Caco-2 (cell line): ENCODE measurements around the gene TREH. TPM values are rescaled to one million over a fixed set of nuclear protein-coding genes. Genes with fewer than 3 reads are reported as not detected.
A peak's percentile ranks its signal among the peaks of the same experiment; 100 is the strongest.
"Not testable (repeated sequence)": the region's sequence is repeated elsewhere in the genome, so short reads cannot be mapped to it uniquely, and the experiment has no call there.

ENCODE experiments used
- BruUV-seq: library from RNA; stranded (reverse); fragments of 400-500 nt; replicated peaks from 2 replicates; lab custom pipeline; 2021; lab: Mats Ljungman, UMichigan
- CTCF ChIA-PET: fragments of 300-600 bp; sonication (Branson Sonifier 250); formaldehyde crosslinking; loops from one replicate; lab custom pipeline; 2022; ENCODE audit warnings: antibody characterized with exemption; lab: Charles Lee
- POLR2A ChIA-PET: fragments of 300-600 bp; sonication (Branson Sonifier 250); formaldehyde crosslinking; loops from one replicate; lab custom pipeline; 2022; ENCODE audit warnings: antibody characterized with exemption; lab: Charles Lee
- DNase-seq, 2 experiments: peaks; one replicate each; pipeline versions ENCODE4 v3.0.0 to v3.0.0-alpha.2; 2020 to 2022
- H3K27me3 ChIP-seq: replicated peaks from 2 replicates; pipeline ENCODE4 v1.6.0; 2011; ENCODE audit warnings: low read length; ENCODE audit not compliant: control insufficient read depth, insufficient read depth
- H3K36me3 ChIP-seq: 2 replicates; pipeline ENCODE4 v1.5.1; 2011; ENCODE audit warnings: low read length; ENCODE audit not compliant: control insufficient read depth, insufficient read depth
- H3K4me1 ChIP-seq: fragments of 250-450 bp; sonication (Bioruptor Pico); 2 replicates; pipeline ENCODE4 v1.5.1; 2020; ENCODE audit warnings: mild to moderate bottlenecking
- H3K4me3 ChIP-seq: 2 replicates; pipeline ENCODE4 v1.5.1; 2011; ENCODE audit warnings: low read depth, mild to moderate bottlenecking, control low read depth, low read length
- H3K9me3 ChIP-seq: fragments of 250-450 bp; sonication (Bioruptor Pico); 2 replicates; pipeline ENCODE4 v1.5.1; 2020; ENCODE audit warnings: mild to moderate bottlenecking, moderate library complexity
- H3K27ac Mint-ChIP-seq: one replicate; pipeline ENCODE4 v1.8.0; 2022; ENCODE audit warnings: mixed read lengths; ENCODE audit not compliant: unreplicated experiment
- H3K27me3 Mint-ChIP-seq: one replicate; pipeline ENCODE4 v1.8.0; 2022; ENCODE audit warnings: mixed read lengths; ENCODE audit not compliant: insufficient read depth, unreplicated experiment
- H3K36me3 Mint-ChIP-seq: one replicate; pipeline ENCODE4 v1.8.0; 2022; ENCODE audit warnings: mild to moderate bottlenecking, mixed read lengths; ENCODE audit not compliant: insufficient read depth, unreplicated experiment
- H3K4me1 Mint-ChIP-seq: one replicate; pipeline ENCODE4 v1.8.0; 2022; ENCODE audit warnings: low read depth, mixed read lengths; ENCODE audit not compliant: unreplicated experiment
- H3K4me3 Mint-ChIP-seq: one replicate; pipeline ENCODE4 v1.8.0; 2022; ENCODE audit warnings: mild to moderate bottlenecking, moderate library complexity, mixed read lengths; ENCODE audit not compliant: unreplicated experiment
- H3K9me3 Mint-ChIP-seq: one replicate; pipeline ENCODE4 v1.8.0; 2022; ENCODE audit warnings: mixed read lengths; ENCODE audit not compliant: unreplicated experiment
- CTCF ChIP-seq, 2 experiments: fragments of 200-600 bp in 1 of 2; IDR thresholded peaks; 1 replicate in 1 of 2; 2 replicates in 1 of 2; pipeline versions ENCODE4 v1.5.1 to v1.8.0; 2011 to 2022; ENCODE audit warnings: antibody characterized with exemption in 1 of 2, control low read depth in 1 of 2, inconsistent platforms in 1 of 2, low read depth in 1 of 2, low read length in 1 of 2, mild to moderate bottlenecking in 1 of 2, moderate library complexity in 1 of 2; ENCODE audit not compliant: insufficient read depth in 1 of 2, severe bottlenecking in 1 of 2, unreplicated experiment in 1 of 2
- intact Hi-C: fragments of 100-400 bp; cut with micrococcal nuclease; formaldehyde crosslinking; loops from one replicate; pipeline ENCODE4 v1.10.0; 2022; ENCODE audit not compliant: unreplicated experiment
- total RNA-seq: library from RNA; stranded (reverse); gene quantifications from 2 replicates; pipeline ENCODE4 v1.2.3, GENCODE V29; 2022

The TREH gene
- total RNA-seq, 1 experiment from 2014 or later = not detected

GRCh38 chr11:118687906-118688305 lies 8.5 kb upstream of the TREH start:
- CTCF ChIA-PET = no interaction called here
- TSS peak; percentile 72 for BruUV-seq

GRCh38 chr11:118684187-118684586 lies 4.7 kb upstream of the TREH start:
- no peaks in the 10 kb centered on the region for H3K36me3 Mint-ChIP-seq
- Histone ChIP-seq H3K4me1 (peaks cover 7% of the 10 kb centered on the region), H3K27me3 (no peaks in the 10 kb centered on the region), H3K4me3 (no peak overlapping the region), H3K36me3 (no peaks in the 10 kb centered on the region), H3K9me3 (no peaks in the 10 kb centered on the region)
- ChIA-PET CTCF (no interaction called here), POLR2A (interaction anchor here (0.7 kb wide), 1 partner anchor 88 kb away, joined by 5 read pairs; no protein-coding TSS in a partner anchor)
- intact Hi-C loops = no loop called here
- no peaks in the 10 kb centered on the region for H3K27me3 Mint-ChIP-seq
- no peak for DNase-seq
- TF ChIP-seq CTCF (IDR thresholded peaks at IDR 0.05; ENCODE audit: insufficient read depth in 1 of 2, low read depth in 1 of 2, low read length in 1 of 2, severe bottlenecking in 1 of 2, unreplicated experiment in 1 of 2) = no peak
- BruUV-seq = no TSS peak
- no peak overlapping the region for H3K4me3 Mint-ChIP-seq
- H3K4me1 Mint-ChIP-seq = peaks cover 8% of the 10 kb centered on the region
- no peaks in the 10 kb centered on the region for H3K9me3 Mint-ChIP-seq
- H3K27ac Mint-ChIP-seq = no peak overlapping the region

More at GRCh38 chr11:118687906-118688305, 8.5 kb upstream of the TREH start:
- Histone ChIP-seq H3K9me3 (no peaks in the 10 kb centered on the region), H3K36me3 (no peaks in the 10 kb centered on the region), H3K27me3 (no peaks in the 10 kb centered on the region), H3K4me1 (peaks cover 3% of the 10 kb centered on the region), H3K4me3 (no peak overlapping the region)
- POLR2A ChIA-PET = interaction anchor here (0.6 kb wide), 2 partner anchors 73 to 103 kb away, joined by 3 to 4 read pairs; partner anchors contain the start of gene DDX6
- no peaks in the 10 kb centered on the region for H3K27me3 Mint-ChIP-seq
- DNase-seq = no peak
- H3K4me3 Mint-ChIP-seq = no peak overlapping the region
- H3K27ac Mint-ChIP-seq = no peak overlapping the region
- no peaks in the 10 kb centered on the region for H3K9me3 Mint-ChIP-seq
- no peaks in the 10 kb centered on the region for H3K36me3 Mint-ChIP-seq
- intact Hi-C loops = no loop called here
- no peak for TF ChIP-seq CTCF (IDR thresholded peaks at IDR 0.05; ENCODE audit: insufficient read depth in 1 of 2, low read depth in 1 of 2, low read length in 1 of 2, severe bottlenecking in 1 of 2, unreplicated experiment in 1 of 2)
- peaks cover 12% of the 10 kb centered on the region for H3K4me1 Mint-ChIP-seq

- H3K9me3 Mint-ChIP-seq, BruUV-seq, H3K27me3 ChIP-seq, H3K27me3 Mint-ChIP-seq, H3K36me3 ChIP-seq, H3K4me3 Mint-ChIP-seq, H3K27ac Mint-ChIP-seq, H3K4me3 ChIP-seq, H3K9me3 ChIP-seq, DNase-seq, H3K36me3 Mint-ChIP-seq, POLR2A ChIA-PET, intact Hi-C loops: not testable (repeated sequence)
- peaks cover 14% of the 10 kb centered on the region for H3K4me1 Mint-ChIP-seq
- CTCF ChIA-PET = interaction anchor here (0.6 kb wide), 1 partner anchor 13 kb away, joined by 4 read pairs; no protein-coding TSS in a partner anchor
- H3K4me1 ChIP-seq = peaks cover 13% of the 10 kb centered on the region
Observed at GRCh38 chr11:118682939-118683338, 3.5 kb upstream of the TREH start.
